A673 (cell line): Measurements from ENCODE around the gene PLCB4.

Experiments
- EZH2 ChIP-seq: fragments of 200-600 bp; sonication (generic); IDR thresholded peaks from 2 replicates; pipeline ENCODE4 v1.6.1; 2017; ENCODE audit warnings: borderline replicate concordance, low read depth, mild to moderate bottlenecking, mixed read lengths, antibody characterized with exemption, low read length; ENCODE audit not compliant: poor library complexity, severe bottlenecking
- TF ChIP-seq, protein P1 (sequence below): fragments of 300-800, 200-600 bp; sonication (generic); conservative IDR thresholded peaks from 2 replicates; pipeline ENCODE4 v1.5.1; 2017; ENCODE audit warnings: low read depth, mild to moderate bottlenecking, antibody characterized with exemption, low read length, moderate library complexity, mixed read lengths

DNA sequence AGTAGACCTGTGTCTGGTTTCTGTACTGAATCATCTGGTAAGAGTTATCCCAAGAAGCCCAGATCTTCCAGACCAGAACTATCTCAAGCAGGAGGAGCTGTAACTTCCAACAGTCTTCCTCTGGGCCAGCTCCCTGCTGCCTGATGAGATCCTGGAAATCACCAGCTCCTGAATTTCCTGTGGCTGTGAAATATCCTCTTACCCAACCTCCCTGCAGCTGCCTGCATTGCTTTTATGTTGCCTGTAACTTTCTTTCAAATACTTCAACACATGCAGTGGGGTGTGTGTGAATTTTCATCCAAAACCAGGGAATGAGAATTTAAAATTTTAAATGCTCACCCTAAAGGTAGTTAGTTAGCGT is 285.0 kb downstream of the PLCB4 start:
- TF ChIP-seq, protein P1, sequence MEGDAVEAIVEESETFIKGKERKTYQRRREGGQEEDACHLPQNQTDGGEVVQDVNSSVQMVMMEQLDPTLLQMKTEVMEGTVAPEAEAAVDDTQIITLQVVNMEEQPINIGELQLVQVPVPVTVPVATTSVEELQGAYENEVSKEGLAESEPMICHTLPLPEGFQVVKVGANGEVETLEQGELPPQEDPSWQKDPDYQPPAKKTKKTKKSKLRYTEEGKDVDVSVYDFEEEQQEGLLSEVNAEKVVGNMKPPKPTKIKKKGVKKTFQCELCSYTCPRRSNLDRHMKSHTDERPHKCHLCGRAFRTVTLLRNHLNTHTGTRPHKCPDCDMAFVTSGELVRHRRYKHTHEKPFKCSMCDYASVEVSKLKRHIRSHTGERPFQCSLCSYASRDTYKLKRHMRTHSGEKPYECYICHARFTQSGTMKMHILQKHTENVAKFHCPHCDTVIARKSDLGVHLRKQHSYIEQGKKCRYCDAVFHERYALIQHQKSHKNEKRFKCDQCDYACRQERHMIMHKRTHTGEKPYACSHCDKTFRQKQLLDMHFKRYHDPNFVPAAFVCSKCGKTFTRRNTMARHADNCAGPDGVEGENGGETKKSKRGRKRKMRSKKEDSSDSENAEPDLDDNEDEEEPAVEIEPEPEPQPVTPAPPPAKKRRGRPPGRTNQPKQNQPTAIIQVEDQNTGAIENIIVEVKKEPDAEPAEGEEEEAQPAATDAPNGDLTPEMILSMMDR: no peak
- no peak for TF ChIP-seq EZH2
